ENCODE data around the gene PDE4A. TPM values are rescaled to one million over a fixed set of nuclear protein-coding genes. Genes with fewer than 3 reads are reported as not detected.

PDE4A gene
- total and polyA plus RNA-seq, 2 of the 13 experiments (the other 11 are each of a cell fraction or from before 2014, with no cell fraction given) = 1.1 to 4.1 TPM

DNA sequence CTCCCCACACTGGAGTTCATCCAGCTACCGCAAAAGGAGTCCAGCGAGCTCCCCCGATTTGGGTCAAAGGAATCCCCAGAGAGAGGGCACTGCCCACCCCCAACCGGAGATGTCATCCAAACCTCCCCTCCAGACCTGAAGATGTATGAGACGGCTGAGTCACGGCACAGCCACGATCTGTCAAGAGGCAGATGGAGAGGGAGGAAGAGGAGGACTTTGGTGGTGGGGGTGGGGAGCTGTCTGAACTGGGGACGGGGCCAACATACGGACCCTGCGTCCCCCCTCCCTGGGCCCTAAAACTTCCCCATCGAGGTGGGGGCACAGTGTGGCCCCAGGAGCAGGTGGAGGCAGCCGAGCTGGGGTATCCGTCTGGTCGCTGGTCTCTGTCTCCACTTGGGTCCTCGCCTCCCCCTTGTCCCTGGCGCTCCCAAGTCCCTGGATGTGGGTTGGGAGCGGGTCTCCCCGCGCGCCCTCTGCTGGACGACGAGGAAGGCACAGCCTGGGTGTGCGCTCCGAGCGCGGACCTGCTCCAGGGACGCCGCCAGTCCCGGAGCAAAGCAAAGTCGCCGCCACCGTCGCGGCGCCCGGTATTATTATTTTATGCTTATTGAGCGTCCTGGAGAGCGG is 3.8 kb downstream of the PDE4A start (continued):
- peak; percentile 24; the same call in 1 of the 2 replicates for TF ChIP-seq NRL (CRISPR knock-in tag; IDR thresholded peaks at IDR 0.05; ENCODE audit: borderline replicate concordance)
- no peak for TF ChIP-seq ZMAT3 (CRISPR knock-in tag; conservative IDR thresholded peaks at IDR 0.05)
- TF ChIP-seq ATF3 (CRISPR knock-in tag; IDR thresholded peaks at IDR 0.05) = no peak
- TF ChIP-seq KMT2B (CRISPR knock-in tag; IDR thresholded peaks at IDR 0.05) = 0 out of 2 replicates have a peak, but pooled peaks have one; percentile 34
- TF ChIP-seq KMT2A (CRISPR knock-in tag; IDR thresholded peaks at IDR 0.05) = peak; percentile 52
- peak; percentile 81 for TF ChIP-seq ZFP91 (CRISPR knock-in tag; IDR thresholded peaks at IDR 0.05; ENCODE audit: borderline replicate concordance)
- peak; percentile 45; the same call in 1 of the 2 replicates for TF ChIP-seq MTA1 (CRISPR knock-in tag; IDR thresholded peaks at IDR 0.05; ENCODE audit: borderline replicate concordance)
- TF ChIP-seq ZMYM2 (CRISPR knock-in tag; IDR thresholded peaks at IDR 0.05) = 0 out of 2 replicates have a peak, but pooled peaks have one; percentile 15
- no peak for TF ChIP-seq POLR2AphosphoS5 (IDR thresholded peaks at IDR 0.05; ENCODE audit: low read depth, low read length)
- TF ChIP-seq, protein P1, sequence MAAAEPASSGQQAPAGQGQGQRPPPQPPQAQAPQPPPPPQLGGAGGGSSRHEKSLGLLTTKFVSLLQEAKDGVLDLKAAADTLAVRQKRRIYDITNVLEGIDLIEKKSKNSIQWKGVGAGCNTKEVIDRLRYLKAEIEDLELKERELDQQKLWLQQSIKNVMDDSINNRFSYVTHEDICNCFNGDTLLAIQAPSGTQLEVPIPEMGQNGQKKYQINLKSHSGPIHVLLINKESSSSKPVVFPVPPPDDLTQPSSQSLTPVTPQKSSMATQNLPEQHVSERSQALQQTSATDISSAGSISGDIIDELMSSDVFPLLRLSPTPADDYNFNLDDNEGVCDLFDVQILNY (CRISPR knock-in tag; conservative IDR thresholded peaks at IDR 0.05) = 0 out of 2 replicates have a peak, but pooled peaks have one; percentile 22
- TF ChIP-seq, protein P2, sequence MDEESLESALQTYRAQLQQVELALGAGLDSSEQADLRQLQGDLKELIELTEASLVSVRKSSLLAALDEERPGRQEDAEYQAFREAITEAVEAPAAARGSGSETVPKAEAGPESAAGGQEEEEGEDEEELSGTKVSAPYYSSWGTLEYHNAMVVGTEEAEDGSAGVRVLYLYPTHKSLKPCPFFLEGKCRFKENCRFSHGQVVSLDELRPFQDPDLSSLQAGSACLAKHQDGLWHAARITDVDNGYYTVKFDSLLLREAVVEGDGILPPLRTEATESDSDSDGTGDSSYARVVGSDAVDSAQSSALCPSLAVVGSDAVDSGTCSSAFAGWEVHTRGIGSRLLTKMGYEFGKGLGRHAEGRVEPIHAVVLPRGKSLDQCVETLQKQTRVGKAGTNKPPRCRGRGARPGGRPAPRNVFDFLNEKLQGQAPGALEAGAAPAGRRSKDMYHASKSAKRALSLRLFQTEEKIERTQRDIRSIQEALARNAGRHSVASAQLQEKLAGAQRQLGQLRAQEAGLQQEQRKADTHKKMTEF (CRISPR knock-in tag; IDR thresholded peaks at IDR 0.05) = peak; percentile 73; the same call in 1 of the 2 replicates
- TF ChIP-seq SALL1 (CRISPR knock-in tag; IDR thresholded peaks at IDR 0.05) = peak; percentile 55
- TF ChIP-seq, protein P3, sequence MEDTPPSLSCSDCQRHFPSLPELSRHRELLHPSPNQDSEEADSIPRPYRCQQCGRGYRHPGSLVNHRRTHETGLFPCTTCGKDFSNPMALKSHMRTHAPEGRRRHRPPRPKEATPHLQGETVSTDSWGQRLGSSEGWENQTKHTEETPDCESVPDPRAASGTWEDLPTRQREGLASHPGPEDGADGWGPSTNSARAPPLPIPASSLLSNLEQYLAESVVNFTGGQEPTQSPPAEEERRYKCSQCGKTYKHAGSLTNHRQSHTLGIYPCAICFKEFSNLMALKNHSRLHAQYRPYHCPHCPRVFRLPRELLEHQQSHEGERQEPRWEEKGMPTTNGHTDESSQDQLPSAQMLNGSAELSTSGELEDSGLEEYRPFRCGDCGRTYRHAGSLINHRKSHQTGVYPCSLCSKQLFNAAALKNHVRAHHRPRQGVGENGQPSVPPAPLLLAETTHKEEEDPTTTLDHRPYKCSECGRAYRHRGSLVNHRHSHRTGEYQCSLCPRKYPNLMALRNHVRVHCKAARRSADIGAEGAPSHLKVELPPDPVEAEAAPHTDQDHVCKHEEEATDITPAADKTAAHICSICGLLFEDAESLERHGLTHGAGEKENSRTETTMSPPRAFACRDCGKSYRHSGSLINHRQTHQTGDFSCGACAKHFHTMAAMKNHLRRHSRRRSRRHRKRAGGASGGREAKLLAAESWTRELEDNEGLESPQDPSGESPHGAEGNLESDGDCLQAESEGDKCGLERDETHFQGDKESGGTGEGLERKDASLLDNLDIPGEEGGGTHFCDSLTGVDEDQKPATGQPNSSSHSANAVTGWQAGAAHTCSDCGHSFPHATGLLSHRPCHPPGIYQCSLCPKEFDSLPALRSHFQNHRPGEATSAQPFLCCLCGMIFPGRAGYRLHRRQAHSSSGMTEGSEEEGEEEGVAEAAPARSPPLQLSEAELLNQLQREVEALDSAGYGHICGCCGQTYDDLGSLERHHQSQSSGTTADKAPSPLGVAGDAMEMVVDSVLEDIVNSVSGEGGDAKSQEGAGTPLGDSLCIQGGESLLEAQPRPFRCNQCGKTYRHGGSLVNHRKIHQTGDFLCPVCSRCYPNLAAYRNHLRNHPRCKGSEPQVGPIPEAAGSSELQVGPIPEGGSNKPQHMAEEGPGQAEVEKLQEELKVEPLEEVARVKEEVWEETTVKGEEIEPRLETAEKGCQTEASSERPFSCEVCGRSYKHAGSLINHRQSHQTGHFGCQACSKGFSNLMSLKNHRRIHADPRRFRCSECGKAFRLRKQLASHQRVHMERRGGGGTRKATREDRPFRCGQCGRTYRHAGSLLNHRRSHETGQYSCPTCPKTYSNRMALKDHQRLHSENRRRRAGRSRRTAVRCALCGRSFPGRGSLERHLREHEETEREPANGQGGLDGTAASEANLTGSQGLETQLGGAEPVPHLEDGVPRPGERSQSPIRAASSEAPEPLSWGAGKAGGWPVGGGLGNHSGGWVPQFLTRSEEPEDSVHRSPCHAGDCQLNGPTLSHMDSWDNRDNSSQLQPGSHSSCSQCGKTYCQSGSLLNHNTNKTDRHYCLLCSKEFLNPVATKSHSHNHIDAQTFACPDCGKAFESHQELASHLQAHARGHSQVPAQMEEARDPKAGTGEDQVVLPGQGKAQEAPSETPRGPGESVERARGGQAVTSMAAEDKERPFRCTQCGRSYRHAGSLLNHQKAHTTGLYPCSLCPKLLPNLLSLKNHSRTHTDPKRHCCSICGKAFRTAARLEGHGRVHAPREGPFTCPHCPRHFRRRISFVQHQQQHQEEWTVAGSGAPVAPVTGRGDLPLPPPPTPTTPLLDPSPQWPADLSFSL (CRISPR knock-in tag; IDR thresholded peaks at IDR 0.05) = 0 out of 2 replicates have a peak, but pooled peaks have one; percentile 18
- TF ChIP-seq, protein P4, sequence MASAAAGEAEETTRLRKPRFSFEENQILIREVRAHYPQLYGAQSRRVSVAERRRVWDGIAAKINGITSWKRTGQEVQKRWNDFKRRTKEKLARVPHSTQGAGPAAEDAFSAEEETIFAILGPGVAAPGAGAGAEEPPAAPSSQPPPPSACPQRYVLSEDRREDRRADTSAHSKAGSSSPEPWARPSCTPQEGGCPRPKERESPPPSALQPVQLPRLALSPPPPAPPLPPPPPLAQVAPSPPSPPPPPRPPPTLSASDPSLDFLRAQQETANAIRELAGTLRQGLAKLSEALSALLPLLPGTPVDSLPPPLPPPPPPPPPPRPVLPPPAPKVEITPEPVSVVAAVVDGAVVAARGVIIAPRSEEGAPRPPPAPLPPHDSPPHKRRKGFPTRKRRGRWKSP (CRISPR knock-in tag; IDR thresholded peaks at IDR 0.05) = no peak; the same call in 1 of the 2 replicates
- no peak for TF ChIP-seq ZNF510 (CRISPR knock-in tag; IDR thresholded peaks at IDR 0.05; ENCODE audit: low read depth)
- peak; percentile 17; the same call in 1 of the 2 replicates for TF ChIP-seq ERF (CRISPR knock-in tag; IDR thresholded peaks at IDR 0.05)
- TF ChIP-seq HOXA3 (CRISPR knock-in tag; IDR thresholded peaks at IDR 0.05) = peak; percentile 24; the same call in 1 of the 2 replicates
